WTC11 (cell line): ENCODE data around the gene TGM4. TPM values are rescaled to one million over a fixed set of nuclear protein-coding genes. Genes with fewer than 3 reads are reported as not detected.

ENCODE experiments used
- ATAC-seq: fragments of 200-7000 bp; cut with Tn5 transposase; 2 replicates; pipeline ENCODE4 v1.10.0; 2021; ENCODE audit warnings: mild to moderate bottlenecking, moderate library complexity
- CTCF ChIA-PET: fragments of 300-600 bp; sonication (Branson Sonifier 250); formaldehyde crosslinking; loops from one replicate; lab custom pipeline; 2021; ENCODE audit warnings: antibody characterized with exemption; lab: Charles Lee
- POLR2A ChIA-PET: fragments of 350-600 bp; sonication (Branson Sonifier 250); formaldehyde crosslinking; loops from one replicate; lab custom pipeline; 2021; ENCODE audit warnings: antibody characterized with exemption; lab: Charles Lee
- DNase-seq: peaks from one replicate; pipeline ENCODE4 v3.0.0; 2021; ENCODE audit warnings: low spot score
- H3K27ac Mint-ChIP-seq: 2 replicates; pipeline ENCODE4 v1.8.0; 2021; ENCODE audit warnings: mixed read lengths
- H3K27me3 Mint-ChIP-seq: 2 replicates; pipeline ENCODE4 v1.8.0; 2021; ENCODE audit warnings: low read depth, mild to moderate bottlenecking, moderate library complexity, mixed read lengths
- H3K36me3 Mint-ChIP-seq: 2 replicates; pipeline ENCODE4 v1.8.0; 2021; ENCODE audit warnings: mixed read lengths
- H3K4me1 Mint-ChIP-seq: 2 replicates; pipeline ENCODE4 v1.8.0; 2022; ENCODE audit warnings: mixed read lengths
- H3K4me3 Mint-ChIP-seq: 2 replicates; pipeline ENCODE4 v1.8.0; 2021; ENCODE audit warnings: mild to moderate bottlenecking, moderate library complexity, mixed read lengths
- H3K9me3 Mint-ChIP-seq: 2 replicates; pipeline ENCODE4 v1.8.0; 2021; ENCODE audit warnings: mixed read lengths
- ATF2 ChIP-seq: sonication (generic); formaldehyde crosslinking; IDR thresholded peaks from 2 replicates; pipeline ENCODE4 v1.8.1; 2022; ENCODE audit warnings: low read depth, missing genetic modification reagents, borderline replicate concordance
- ATF3 ChIP-seq: sonication (generic); formaldehyde crosslinking; conservative IDR thresholded peaks from 2 replicates; pipeline ENCODE4 v1.8.1; 2022; ENCODE audit warnings: mild to moderate bottlenecking, missing genetic modification reagents
- CBFB ChIP-seq: sonication (generic); formaldehyde crosslinking; IDR thresholded peaks from 2 replicates; pipeline ENCODE4 v1.8.1; 2022; ENCODE audit warnings: mild to moderate bottlenecking, low read depth, missing genetic modification reagents
- ELF4 ChIP-seq: sonication (generic); formaldehyde crosslinking; IDR thresholded peaks from 2 replicates; pipeline ENCODE4 v1.8.1; 2022; ENCODE audit warnings: low read depth, mild to moderate bottlenecking, moderate library complexity, missing genetic modification reagents
- FOXJ3 ChIP-seq: sonication (generic); formaldehyde crosslinking; IDR thresholded peaks from 2 replicates; pipeline ENCODE4 v1.9.0; 2021; ENCODE audit warnings: missing genetic modification reagents, mild to moderate bottlenecking, borderline replicate concordance
- FOXP1 ChIP-seq: sonication (generic); formaldehyde crosslinking; IDR thresholded peaks from 2 replicates; pipeline ENCODE4 v1.8.0; 2022; ENCODE audit warnings: missing genetic modification reagents, mild to moderate bottlenecking, moderate library complexity, borderline replicate concordance
- GTF2I ChIP-seq: fragments of 250-450 bp; sonication (Bioruptor Pico); conservative IDR thresholded peaks from 2 replicates; pipeline ENCODE4 v1.4.0; 2021; ENCODE audit warnings: mild to moderate bottlenecking
- JUN ChIP-seq: sonication (generic); formaldehyde crosslinking; IDR thresholded peaks from 2 replicates; pipeline ENCODE4 v1.8.0; 2023; ENCODE audit warnings: mild to moderate bottlenecking, missing genetic modification reagents
- MYBL2 ChIP-seq: sonication (generic); formaldehyde crosslinking; IDR thresholded peaks from 2 replicates; pipeline ENCODE4 v1.8.1; 2023; ENCODE audit warnings: mild to moderate bottlenecking, moderate library complexity, missing genetic modification reagents
- NR2C2 ChIP-seq: sonication (generic); formaldehyde crosslinking; IDR thresholded peaks from 2 replicates; pipeline ENCODE4 v1.8.0; 2022; ENCODE audit warnings: mild to moderate bottlenecking, missing genetic modification reagents
- SMAD3 ChIP-seq: sonication (generic); formaldehyde crosslinking; IDR thresholded peaks from 2 replicates; pipeline ENCODE4 v1.8.0; 2022; ENCODE audit warnings: missing genetic modification reagents, mild to moderate bottlenecking, borderline replicate concordance
- SP1 ChIP-seq: sonication (generic); formaldehyde crosslinking; conservative IDR thresholded peaks from 2 replicates; pipeline ENCODE4 v1.8.1; 2022; ENCODE audit warnings: missing genetic modification reagents
- TEAD4 ChIP-seq: sonication (generic); formaldehyde crosslinking; IDR thresholded peaks from 2 replicates; pipeline ENCODE4 v1.8.0; 2022; ENCODE audit warnings: mild to moderate bottlenecking, missing genetic modification reagents
- TP53 ChIP-seq: sonication (generic); formaldehyde crosslinking; IDR thresholded peaks from 2 replicates; pipeline ENCODE4 v1.8.1; 2023; ENCODE audit warnings: mild to moderate bottlenecking, missing genetic modification reagents
- ZNF138 ChIP-seq: sonication (generic); formaldehyde crosslinking; conservative IDR thresholded peaks from 2 replicates; pipeline ENCODE4 v1.8.1; 2022; ENCODE audit warnings: mild to moderate bottlenecking, moderate library complexity, missing genetic modification reagents
- total RNA-seq: library from RNA; stranded (reverse); gene quantifications from 3 replicates; pipeline ENCODE4 v1.2.3, GENCODE V29; 2021
- TF ChIP-seq, protein P1 (sequence below): fragments of 250-450 bp; sonication (Bioruptor Pico); IDR thresholded peaks from 2 replicates; pipeline ENCODE4 v1.9.0; 2021; ENCODE audit warnings: mild to moderate bottlenecking
- TF ChIP-seq, protein P2 (sequence below): sonication (generic); formaldehyde crosslinking; IDR thresholded peaks from 2 replicates; pipeline ENCODE4 v1.8.0; 2023; ENCODE audit warnings: missing genetic modification reagents, mild to moderate bottlenecking, borderline replicate concordance
- TF ChIP-seq, protein P3 (sequence below): fragments of 250-450 bp; sonication (Bioruptor Pico); IDR thresholded peaks from 2 replicates; pipeline ENCODE4 v1.9.0; 2021; ENCODE audit warnings: mild to moderate bottlenecking
- TF ChIP-seq, protein P4 (sequence below): sonication (generic); formaldehyde crosslinking; IDR thresholded peaks from 2 replicates; pipeline ENCODE4 v1.8.1; 2023; ENCODE audit warnings: mild to moderate bottlenecking, missing genetic modification reagents, borderline replicate concordance

Gene TGM4
- total RNA-seq, 1 experiment from 2014 or later: not detected

DNA sequence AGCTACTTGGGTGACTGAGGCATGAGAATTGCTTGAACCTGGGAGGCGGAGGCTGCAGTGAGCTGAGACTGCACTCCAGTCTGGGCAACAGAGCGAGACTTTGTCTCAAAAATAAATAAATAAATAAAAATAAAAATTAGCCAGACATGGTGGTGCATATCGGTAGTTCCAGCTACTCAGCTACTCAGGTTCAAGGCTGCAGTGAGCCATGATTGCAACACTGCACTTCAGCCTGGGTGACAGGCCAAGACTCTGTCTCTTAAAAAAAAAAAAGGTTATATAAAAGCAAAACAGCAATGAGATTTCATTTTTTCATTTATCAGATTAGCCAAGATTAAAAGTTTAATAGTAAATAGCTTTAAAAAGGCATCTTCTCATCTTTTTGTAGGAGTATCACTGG lies 2.9 kb downstream of the TGM4 start (continued):
- no peak for TF ChIP-seq MYBL2 (CRISPR knock-in tag)
- no peak for TF ChIP-seq SMAD3
- no peak for TF ChIP-seq FOXP1 (CRISPR knock-in tag)
- no peak for TF ChIP-seq CBFB
- no peak for TF ChIP-seq ATF3 (CRISPR knock-in tag)
- TF ChIP-seq, protein P1, sequence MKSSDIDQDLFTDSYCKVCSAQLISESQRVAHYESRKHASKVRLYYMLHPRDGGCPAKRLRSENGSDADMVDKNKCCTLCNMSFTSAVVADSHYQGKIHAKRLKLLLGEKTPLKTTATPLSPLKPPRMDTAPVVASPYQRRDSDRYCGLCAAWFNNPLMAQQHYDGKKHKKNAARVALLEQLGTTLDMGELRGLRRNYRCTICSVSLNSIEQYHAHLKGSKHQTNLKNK (CRISPR knock-in tag): no peak
- TF ChIP-seq FOXJ3 (CRISPR knock-in tag): no peak
- TF ChIP-seq NR2C2 (CRISPR knock-in tag): no peak
- TF ChIP-seq, protein P2, sequence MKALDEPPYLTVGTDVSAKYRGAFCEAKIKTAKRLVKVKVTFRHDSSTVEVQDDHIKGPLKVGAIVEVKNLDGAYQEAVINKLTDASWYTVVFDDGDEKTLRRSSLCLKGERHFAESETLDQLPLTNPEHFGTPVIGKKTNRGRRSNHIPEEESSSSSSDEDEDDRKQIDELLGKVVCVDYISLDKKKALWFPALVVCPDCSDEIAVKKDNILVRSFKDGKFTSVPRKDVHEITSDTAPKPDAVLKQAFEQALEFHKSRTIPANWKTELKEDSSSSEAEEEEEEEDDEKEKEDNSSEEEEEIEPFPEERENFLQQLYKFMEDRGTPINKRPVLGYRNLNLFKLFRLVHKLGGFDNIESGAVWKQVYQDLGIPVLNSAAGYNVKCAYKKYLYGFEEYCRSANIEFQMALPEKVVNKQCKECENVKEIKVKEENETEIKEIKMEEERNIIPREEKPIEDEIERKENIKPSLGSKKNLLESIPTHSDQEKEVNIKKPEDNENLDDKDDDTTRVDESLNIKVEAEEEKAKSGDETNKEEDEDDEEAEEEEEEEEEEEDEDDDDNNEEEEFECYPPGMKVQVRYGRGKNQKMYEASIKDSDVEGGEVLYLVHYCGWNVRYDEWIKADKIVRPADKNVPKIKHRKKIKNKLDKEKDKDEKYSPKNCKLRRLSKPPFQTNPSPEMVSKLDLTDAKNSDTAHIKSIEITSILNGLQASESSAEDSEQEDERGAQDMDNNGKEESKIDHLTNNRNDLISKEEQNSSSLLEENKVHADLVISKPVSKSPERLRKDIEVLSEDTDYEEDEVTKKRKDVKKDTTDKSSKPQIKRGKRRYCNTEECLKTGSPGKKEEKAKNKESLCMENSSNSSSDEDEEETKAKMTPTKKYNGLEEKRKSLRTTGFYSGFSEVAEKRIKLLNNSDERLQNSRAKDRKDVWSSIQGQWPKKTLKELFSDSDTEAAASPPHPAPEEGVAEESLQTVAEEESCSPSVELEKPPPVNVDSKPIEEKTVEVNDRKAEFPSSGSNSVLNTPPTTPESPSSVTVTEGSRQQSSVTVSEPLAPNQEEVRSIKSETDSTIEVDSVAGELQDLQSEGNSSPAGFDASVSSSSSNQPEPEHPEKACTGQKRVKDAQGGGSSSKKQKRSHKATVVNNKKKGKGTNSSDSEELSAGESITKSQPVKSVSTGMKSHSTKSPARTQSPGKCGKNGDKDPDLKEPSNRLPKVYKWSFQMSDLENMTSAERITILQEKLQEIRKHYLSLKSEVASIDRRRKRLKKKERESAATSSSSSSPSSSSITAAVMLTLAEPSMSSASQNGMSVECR (CRISPR knock-in tag): no peak
- TF ChIP-seq ATF2: no peak

DNA sequence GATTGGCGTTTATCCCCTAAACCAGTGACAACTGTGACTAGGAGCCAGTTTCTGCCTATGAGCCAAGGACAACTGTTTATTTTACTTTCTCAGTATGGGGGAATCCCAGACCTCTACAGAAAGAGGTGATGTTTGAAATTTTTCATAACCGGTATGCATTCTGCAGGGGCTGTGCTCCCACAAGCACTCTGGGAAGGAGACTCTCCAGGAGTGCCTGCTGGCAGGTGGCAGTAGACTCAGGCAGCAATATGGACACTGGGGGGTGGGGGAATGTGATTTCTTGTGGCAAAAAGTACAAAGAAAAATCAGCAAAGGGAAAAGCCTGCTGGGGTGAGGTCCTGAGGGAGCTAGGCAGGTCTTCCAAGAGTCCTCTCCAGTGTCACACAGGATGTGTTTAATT lies 5.9 kb downstream of the TGM4 start:
- Mint-ChIP-seq H3K4me1 (peaks cover 7% of the 10 kb centered on the region; the same call in 1 of the 2 replicates), H3K9me3 (peaks cover 14% of the 10 kb centered on the region; the same call in 1 of the 2 replicates), H3K27ac (no peak overlapping the region), H3K36me3 (no peaks in the 10 kb centered on the region), H3K4me3 (no peak overlapping the region), H3K27me3 (no peaks in the 10 kb centered on the region)
- POLR2A ChIA-PET: no interaction called here
- CTCF ChIA-PET: no interaction called here
- ATAC-seq (no peak), DNase-seq (no peak)
- no peak for TF ChIP-seq MYBL2 (CRISPR knock-in tag)
- TF ChIP-seq CBFB: no peak
- no peak for TF ChIP-seq ELF4 (CRISPR knock-in tag)
- TF ChIP-seq ZNF138: no peak
- TF ChIP-seq, protein P3, sequence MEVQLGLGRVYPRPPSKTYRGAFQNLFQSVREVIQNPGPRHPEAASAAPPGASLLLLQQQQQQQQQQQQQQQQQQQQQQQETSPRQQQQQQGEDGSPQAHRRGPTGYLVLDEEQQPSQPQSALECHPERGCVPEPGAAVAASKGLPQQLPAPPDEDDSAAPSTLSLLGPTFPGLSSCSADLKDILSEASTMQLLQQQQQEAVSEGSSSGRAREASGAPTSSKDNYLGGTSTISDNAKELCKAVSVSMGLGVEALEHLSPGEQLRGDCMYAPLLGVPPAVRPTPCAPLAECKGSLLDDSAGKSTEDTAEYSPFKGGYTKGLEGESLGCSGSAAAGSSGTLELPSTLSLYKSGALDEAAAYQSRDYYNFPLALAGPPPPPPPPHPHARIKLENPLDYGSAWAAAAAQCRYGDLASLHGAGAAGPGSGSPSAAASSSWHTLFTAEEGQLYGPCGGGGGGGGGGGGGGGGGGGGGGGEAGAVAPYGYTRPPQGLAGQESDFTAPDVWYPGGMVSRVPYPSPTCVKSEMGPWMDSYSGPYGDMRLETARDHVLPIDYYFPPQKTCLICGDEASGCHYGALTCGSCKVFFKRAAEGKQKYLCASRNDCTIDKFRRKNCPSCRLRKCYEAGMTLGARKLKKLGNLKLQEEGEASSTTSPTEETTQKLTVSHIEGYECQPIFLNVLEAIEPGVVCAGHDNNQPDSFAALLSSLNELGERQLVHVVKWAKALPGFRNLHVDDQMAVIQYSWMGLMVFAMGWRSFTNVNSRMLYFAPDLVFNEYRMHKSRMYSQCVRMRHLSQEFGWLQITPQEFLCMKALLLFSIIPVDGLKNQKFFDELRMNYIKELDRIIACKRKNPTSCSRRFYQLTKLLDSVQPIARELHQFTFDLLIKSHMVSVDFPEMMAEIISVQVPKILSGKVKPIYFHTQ (CRISPR knock-in tag): no peak
- TF ChIP-seq JUN: no peak
- TF ChIP-seq TP53: no peak
- TF ChIP-seq GTF2I: no peak
- TF ChIP-seq, protein P4, sequence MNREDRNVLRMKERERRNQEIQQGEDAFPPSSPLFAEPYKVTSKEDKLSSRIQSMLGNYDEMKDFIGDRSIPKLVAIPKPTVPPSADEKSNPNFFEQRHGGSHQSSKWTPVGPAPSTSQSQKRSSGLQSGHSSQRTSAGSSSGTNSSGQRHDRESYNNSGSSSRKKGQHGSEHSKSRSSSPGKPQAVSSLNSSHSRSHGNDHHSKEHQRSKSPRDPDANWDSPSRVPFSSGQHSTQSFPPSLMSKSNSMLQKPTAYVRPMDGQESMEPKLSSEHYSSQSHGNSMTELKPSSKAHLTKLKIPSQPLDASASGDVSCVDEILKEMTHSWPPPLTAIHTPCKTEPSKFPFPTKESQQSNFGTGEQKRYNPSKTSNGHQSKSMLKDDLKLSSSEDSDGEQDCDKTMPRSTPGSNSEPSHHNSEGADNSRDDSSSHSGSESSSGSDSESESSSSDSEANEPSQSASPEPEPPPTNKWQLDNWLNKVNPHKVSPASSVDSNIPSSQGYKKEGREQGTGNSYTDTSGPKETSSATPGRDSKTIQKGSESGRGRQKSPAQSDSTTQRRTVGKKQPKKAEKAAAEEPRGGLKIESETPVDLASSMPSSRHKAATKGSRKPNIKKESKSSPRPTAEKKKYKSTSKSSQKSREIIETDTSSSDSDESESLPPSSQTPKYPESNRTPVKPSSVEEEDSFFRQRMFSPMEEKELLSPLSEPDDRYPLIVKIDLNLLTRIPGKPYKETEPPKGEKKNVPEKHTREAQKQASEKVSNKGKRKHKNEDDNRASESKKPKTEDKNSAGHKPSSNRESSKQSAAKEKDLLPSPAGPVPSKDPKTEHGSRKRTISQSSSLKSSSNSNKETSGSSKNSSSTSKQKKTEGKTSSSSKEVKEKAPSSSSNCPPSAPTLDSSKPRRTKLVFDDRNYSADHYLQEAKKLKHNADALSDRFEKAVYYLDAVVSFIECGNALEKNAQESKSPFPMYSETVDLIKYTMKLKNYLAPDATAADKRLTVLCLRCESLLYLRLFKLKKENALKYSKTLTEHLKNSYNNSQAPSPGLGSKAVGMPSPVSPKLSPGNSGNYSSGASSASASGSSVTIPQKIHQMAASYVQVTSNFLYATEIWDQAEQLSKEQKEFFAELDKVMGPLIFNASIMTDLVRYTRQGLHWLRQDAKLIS (CRISPR knock-in tag): no peak
- TF ChIP-seq TEAD4: no peak
- no peak for TF ChIP-seq NR2C2 (CRISPR knock-in tag)
- TF ChIP-seq, protein P2 (CRISPR knock-in tag): no peak
- TF ChIP-seq SP1 (CRISPR knock-in tag): no peak
